CD4-positive, alpha-beta T cell treated with Interleukin-17A for 1 hour (primary cell): Measurements from ENCODE around the gene WRAP73.

Experiments used
- DNase-seq: peaks from one replicate; pipeline ENCODE4 v3.0.0-alpha.2; 2020

The WRAP73 gene, protein sequence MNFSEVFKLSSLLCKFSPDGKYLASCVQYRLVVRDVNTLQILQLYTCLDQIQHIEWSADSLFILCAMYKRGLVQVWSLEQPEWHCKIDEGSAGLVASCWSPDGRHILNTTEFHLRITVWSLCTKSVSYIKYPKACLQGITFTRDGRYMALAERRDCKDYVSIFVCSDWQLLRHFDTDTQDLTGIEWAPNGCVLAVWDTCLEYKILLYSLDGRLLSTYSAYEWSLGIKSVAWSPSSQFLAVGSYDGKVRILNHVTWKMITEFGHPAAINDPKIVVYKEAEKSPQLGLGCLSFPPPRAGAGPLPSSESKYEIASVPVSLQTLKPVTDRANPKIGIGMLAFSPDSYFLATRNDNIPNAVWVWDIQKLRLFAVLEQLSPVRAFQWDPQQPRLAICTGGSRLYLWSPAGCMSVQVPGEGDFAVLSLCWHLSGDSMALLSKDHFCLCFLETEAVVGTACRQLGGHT

DNA sequence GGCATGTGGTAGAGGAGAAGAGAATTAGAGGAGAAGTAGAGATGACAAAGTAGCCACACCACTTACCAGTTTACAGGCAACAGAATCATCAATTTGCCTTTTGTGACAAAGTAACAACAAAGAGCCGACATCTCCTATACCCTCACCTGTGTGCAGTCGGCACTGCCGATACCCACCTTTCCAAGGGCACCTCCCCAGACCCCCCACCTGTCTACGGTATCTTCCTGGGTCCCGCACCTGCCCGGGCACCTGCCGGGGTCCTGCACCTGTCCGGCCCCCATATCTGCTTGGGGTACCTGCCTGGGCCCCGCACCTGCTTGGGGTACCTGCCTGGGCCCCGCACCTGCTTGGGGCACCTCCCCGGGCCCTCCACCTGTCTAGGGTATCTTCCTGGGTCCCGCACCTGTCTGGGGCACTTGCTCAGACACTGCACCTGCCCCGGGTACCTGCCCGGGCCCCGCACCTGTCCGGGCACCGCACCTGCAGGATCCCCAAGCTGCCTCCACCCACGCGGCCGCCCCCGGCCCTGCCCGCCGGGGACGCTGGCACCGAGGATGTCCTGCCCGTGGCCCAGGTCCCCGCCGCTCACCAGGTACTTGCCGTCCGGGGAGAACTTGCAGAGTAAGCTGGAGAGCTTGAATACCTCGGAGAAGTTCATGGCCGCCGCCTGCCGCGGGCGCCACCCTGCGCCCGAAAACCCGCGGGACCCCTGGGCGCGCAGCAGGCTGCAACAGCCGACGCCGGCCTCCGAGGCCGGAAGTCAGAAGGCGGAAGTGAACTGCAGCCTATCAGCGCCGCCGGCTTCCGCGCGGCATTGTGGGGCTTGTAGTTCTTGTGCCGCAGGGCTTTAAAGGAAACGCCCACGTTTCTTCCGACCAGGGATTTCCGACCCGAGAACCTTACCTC is at the start of gene WRAP73:
Gene WRAP73, minus strand, starts transcription at position 762 of the 906 bp plus-strand sequence. Its CDS starts 104 bp downstream, at position 658.
- peak; percentile 92 for DNase-seq

DNA sequence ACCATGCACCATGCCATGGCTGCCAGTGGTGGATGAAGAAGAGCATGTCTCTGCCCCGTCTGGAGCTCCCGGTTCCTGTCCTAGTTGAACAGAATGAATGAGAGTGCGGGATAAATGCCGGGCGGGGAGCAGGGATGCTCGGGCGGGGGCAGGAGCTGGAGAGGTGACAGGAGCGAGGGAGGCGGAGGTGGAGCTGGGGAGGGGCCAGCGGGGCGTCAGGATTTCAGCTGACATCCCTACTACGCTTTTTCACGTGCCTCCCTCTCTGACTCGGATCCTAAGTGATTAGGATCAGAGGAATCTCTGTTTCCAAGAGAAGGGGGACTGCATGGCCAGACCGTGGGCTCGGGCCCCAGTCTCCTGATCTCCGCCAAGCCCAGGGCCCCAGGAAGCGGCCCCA is 49.7 kb upstream of the WRAP73 start:
- no peak for DNase-seq

DNA sequence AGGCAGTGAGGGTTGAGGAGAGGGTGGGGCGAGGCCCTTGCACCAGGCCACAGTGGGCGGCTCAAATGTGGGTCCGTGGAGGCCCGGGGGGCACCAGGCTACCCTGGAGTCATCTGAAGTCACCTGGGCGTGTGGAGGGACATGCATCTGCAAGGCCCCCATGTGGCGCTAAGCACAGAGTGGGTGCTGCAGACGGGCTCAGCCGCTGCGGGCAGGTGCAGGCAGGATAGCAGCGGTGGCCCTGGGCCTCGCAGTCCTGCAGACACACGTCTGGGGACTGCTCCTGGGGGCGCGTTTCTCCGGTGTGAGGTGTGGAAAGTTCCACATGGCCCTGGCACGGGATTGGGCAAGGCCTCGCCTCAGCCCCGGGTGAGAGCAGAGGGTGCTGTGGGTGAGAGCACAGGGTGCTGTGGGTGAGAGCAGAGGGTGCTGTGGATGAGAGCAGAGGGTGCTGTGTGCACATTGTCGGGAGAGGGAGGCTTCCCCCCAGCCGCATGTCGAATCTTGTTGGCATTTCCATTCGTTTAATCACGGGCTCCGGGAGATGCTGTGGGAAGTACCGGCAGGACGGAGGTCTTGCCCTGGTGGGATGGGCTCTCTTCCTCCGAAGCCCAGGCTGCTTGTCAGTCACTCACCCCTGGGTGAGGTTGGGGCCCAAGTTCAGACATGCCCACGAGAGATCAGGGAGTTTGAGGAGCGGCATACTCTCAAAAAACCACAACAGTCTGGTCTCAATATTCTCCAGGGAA is 48.9 kb upstream of the WRAP73 start:
- no peak for DNase-seq

DNA sequence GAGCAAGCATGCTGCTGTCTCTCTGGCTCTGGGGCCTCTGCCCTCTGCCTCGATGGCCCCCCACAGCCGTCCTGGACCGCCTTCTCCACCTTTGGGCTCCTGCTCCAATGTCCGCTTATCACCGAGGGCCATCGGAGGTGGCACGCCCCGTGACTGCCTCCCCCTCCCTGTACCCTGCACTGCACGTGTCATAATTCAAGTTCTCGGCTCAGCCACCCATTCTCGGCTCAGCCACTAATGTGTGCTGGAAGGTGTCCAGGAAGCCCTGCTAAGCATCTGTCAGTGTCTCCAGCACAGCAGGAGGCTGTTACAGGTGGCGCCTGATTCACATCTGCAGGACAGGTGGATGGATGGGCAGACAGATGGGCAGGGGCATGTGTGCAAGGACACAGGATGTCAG is 47.9 kb upstream of the WRAP73 start:
- DNase-seq = no peak

DNA sequence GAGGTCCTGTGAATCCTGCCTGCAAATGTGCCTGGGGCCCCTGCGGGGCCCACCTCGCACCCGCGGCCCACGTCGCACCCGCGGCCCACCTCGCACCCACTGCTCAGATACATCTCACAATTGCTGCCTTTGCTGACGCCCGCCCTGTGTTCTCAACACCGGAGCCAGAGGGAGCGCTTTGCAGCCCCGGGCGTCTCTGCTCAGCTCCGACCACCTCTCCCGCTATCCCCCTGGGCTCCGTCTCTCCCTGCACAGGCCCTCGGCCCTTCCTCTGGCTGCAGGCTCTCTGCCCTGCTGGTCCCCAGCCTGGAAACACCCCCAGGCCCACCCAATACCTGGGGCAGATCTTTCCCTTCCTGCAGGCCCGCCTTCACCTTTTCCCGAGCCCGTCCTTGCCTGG is 47.2 kb upstream of the WRAP73 start:
- no peak for DNase-seq

DNA sequence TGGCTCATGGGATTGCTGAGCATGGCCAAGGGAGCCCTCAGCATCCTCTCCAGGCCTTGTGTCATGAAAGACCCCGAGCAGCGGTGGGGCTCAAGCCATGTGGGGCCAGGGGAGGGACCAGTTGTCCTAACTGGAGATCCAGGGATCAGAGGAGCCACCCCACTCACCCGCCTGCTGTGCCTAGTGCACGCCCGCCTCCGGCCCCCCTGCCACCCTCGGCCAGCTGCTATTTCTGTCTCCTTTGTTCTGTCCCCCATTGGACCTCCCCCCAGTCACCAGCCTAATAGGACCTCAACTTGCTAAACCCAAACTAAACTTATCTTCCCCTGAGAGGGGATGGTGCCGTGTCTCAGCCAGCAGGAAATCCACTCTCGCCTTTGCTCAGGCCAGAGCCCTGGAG is 46.8 kb upstream of the WRAP73 start:
- no peak for DNase-seq

DNA sequence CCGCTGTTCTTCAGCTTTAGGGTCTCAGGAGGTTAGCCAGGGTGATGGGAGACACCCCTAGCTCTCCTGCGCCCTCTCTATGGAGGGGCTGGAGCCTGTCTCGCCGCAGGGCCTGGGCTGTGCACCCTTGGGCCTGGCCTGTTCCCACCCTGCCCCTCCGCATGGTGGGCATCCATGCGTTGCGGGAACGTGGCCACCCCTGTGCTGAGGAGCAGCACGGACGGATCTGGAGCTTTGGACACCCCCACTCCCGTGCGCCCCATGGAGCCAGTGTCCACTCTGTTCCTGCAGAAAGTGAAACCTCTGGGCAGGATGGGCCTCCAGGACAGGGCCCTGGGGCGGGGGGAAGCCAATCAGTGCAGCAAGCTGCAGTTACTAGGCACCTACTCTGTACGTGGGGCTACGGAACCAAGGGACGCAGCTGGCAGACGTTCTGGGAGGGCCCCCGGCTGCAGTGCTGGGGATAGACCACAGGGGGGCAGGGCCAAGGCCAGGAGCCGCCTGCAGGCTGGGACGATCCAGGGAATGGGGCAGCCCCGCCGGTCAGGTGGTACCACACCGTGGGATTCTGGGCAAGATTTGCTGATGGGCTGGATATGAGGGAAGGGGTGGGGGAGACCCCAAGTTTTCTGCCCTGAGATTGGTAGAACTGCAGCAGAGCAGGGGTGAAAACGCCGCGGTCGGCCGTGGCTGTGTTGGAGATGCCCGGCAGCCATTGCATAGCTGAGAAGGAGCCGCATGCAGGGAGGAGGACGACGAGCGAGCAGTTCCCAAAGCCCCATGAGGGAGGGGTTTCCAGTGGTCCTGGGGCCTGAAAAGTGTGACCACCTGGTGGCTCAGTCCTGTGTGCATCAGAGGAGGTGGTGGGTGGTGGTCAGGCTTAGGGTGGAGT is 45.7 kb upstream of the WRAP73 start:
- DNase-seq = peak; percentile 10

DNA sequence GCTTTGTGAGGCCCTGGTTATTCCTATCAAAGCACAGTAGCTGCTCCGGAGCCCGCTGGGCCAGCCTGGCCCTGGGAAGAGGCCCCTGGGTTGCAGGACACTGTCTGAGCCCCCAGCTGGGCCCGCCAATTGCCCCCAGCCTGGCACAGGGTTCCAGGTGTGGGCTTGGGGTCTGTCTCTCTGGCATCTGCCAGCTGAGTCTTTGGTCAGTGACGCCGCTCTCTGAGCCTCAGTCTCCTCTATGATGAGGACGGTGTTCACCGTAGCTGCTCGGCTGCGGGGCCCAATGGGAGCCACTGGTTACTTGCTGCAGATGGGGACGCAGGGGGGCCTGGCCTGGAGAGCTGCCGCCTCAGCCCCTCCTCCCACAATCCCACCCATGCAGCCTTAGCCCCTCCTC is 43.4 kb upstream of the WRAP73 start:
- no peak for DNase-seq

DNA sequence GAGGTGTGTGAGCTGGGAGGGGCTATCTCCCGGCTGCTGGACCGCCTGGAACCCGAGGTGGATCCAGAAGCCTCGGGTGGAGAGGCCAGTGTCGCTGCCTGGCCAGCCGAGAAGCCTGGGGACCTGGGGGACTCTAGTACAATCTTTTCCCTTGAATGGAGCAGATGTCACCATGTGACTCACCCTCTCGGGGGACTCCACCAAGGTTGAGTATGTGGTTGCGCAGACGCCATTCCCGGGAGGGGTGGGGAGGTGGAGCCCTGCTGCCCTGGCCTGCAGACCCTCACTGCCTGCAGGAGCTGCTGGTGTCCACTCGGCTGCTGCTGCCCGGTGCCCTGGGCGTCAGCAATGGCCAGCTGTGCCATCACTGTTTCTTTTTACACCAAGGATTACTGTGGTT is 42.7 kb upstream of the WRAP73 start:
- no peak for DNase-seq

DNA sequence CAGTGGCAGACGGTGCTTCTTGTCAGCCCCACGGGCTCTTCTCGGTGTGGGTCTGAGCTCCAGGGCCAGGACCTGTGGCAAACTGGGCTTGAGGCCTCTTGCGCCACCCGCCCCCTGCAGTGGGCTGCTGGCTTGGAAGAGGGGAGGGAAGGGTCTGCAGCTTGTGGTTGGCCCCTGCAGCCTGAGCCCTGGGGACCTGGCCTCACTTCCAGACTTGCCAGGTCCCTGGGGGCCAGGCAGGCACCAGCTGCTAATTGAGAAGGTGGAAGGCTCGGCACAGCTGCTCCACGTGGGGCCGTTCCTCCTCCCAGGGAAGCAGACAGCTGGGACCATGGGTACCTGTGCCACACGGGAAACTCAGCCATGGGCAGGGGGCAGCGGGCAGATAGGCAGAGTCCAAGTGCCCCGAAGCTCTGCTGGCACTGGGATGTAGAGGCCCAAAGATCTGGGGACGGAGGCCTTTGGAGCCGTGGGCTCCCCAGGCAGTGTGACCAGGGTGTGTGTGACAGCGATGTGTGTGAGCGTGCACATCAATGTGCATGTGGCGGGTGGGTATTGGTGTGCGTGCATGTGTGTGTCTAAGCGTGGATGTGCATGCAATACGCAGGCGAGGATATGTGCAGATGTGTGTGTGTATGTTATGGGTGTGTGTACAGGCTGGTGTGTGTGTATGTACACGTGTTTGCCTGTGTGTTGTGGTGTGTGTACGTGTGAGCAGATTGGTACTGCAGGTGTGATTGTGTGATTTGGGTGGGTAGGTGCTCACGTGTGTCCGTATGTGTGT is 41.7 kb upstream of the WRAP73 start:
- DNase-seq = no peak

DNA sequence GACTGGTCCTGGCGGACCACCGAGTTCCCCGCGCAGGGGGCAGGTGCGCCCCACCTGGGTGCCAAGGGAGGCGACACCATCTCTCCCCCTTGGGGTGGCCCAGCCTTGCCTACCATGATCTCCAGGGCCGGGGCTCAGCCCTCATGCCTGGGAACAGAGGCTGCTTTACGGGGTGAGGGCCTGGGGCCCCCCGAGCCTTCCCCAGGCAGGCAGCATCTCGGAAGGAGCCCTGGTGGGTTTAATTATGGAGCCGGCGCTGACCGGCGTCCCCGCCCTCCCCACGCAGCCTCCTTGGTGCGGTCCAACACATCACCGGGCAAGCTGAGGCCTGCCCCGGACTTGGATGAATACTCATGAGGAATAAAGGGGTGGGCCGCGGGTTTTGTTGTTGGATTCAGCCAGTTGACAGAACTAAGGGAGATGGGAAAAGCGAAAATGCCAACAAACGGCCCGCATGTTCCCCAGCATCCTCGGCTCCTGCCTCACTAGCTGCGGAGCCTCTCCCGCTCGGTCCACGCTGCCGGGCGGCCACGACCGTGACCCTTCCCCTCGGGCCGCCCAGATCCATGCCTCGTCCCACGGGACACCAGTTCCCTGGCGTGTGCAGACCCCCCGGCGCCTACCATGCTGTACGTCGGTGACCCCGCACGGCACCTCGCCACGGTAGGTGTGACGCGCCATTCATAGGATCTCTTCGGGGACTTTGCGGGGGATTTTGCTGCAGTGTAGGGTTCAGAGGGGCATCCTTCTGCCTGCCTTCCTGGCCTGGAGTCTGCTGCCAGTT is 40.6 kb upstream of the WRAP73 start:
- no peak for DNase-seq

DNA sequence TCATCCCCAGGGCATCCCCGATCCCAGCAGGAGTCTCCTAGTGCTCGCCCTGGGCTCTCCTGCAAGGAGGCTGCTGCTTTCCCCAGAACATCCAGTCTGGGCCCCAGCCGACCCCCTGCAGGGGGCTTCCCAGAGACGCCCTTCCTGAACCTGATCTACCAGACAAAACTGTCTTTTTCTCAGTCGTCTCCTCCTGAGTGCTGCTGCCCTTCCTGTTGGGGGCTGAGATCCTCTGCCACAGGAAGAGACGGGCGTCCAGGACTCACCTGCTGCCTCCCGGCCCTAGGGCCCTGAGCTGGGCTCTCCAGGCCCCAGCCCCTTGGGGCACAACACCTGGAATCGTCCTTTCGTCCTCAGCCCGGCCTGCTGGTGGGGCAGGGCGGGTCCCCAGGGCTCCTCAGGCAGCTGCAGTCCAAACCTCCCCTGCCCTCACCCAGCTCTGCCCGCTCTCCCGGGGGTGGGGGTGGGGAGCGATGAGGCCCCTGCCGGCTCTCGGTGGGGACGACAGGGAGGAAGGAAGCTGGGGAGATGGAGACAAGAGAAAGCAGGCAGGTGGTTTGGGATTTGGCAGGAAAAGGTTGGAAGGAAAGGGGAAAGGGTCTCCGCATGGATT is 39.3 kb upstream of the WRAP73 start:
- no peak for DNase-seq

DNA sequence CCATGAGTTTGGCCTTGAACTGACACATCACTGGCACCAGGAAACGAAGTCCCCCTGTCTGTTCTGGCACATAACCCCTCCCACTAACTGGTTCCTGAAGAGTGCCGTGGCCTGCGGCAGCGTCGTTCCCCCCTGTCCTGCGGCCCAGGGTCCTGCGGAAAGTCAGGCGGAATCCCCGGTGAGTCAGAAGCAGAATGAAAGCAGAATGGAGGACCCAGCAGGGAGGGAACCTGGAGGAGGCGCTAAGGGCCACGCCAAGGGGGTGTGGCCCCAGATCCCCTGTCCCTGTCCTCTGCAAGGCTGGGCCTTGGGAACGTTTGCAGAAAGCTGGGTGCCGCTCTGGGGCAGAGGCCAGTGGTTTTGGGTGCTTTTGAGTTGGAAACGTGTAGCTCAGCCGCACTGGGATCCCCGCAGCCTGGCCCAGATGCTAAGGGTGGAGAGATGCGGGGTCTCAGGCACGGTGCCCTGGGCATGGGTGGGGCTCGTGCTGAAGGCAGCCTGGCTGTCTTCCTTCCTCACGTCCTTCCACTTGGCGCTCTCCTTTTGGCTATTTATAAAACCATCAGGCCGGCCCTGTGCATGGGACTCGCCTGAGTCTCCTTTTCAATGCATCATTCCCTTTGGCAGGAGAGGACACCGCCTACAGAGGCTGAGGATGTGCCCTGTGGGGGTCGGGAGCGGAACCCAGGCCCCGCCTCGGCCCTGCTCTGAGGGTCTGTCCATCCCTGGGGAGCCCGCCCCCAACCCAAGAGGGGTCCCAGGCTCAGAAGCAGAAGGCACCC is 38.6 kb upstream of the WRAP73 start:
- no peak for DNase-seq

DNA sequence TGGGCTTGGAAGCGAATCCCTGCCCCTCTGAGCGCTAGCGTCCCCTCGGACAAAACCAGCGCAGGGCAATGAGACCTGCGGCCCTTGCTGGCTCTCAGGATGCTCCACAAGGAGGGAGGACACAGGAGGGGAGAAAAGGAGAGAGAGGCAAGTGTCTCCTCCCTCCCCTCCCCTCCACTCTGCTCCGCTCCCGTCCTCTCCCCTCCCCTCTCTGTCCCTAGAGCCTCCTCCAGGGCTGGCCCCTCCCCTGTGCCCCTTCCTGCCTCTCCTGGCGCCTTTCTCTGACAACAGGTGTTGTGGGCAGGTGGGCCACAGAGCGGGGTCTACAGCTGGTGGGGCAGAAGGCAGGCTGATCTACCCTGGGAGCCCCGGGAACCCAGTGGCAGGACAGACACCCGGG is 37.6 kb upstream of the WRAP73 start:
- no peak for DNase-seq

DNA sequence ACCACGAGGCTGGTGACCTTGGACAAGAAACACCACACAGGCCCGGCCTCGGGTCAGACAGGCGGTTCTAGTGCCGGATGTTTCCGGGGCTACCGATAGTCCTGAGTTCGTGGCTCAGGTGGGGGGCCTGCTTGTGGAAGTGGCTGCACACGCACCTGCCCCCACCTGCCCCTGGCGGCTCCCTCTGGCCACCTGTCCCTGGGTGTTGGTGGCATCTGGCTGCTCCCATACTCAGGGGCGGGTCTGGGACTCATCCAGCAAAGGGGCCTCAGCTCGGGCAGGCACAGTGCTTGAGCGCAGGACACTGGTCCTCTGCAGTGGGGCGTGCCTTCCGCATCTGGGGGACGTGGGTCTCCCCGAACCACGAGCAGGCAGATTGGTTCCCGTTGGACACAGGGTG is 36.0 kb upstream of the WRAP73 start:
- no peak for DNase-seq

DNA sequence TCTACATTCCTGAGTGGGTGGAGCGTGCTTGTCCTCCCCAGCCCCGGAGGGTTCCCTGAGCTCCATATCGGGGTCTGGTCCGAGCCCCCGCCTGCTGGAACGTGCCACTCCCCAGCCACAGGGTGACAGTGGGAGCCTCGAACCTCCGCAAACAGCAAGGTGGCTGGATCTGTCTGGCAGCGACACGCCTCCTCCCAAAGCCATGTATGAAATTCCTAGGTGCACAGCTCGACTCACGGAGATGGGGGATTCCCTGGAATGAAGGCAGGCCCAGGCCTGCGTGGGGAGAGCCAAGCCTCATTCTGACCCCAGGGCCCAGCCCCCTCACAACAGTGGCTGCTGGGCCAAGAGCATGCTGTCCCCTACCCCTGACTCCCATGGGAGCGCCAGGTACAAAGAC is 35.3 kb upstream of the WRAP73 start:
- DNase-seq = no peak

DNA sequence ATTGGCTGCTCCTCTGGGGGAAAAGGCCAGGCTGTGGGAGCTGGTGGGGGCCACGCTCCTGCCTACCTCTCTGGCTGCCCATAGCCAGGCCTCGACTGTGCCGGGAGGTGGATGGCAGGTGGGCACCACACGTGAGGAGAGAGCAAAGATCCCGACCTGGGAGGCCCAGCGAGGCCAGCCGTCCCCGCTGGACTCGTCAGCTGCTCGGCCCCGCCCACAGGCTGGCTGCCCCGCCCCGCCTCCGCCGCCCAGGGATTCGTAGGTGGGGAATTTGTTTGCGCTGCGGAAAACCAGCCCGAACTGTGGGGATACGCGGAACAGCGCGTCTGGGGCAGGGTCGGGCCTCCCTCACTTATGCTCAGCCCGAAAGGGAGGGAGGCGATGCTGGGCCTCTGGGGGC is 34.1 kb upstream of the WRAP73 start:
- no peak for DNase-seq

DNA sequence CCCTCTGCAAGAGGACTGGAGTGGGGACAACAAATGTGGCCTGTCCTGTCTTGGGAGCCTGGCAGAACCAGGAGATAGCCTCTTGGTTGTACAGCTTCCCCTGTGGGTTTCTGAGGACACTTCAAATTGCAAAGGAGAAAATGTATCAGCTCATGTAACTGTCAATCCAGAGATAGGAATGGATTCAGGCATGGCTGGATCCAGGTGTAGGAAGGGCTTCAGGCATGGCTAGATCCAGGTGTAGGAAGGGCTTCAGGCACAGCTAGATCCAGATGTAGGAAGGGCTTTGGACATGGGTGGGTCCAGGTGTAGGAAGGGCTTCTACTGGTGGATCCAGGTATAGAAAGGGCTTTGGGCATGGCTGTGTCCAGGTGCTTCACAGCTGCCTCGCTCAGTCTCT is 33.3 kb upstream of the WRAP73 start:
- no peak for DNase-seq
